ENCODE data around the gene TTC23.

- TF ChIP-seq CTCF (IDR thresholded peaks at IDR 0.05) (no peak), POLR2A (IDR thresholded peaks at IDR 0.05) (no peak)
Measured at GRCh38 chr15:99115300-99116215, 133.8 kb downstream of the TTC23 start.
